Measurements from ENCODE around the gene TSPAN9. TPM values are rescaled to one million over a fixed set of nuclear protein-coding genes. Genes with fewer than 3 reads are reported as not detected.
A peak's percentile ranks its signal among the peaks of the same experiment; 100 is the strongest.

Gene TSPAN9
- total and polyA plus RNA-seq, 4 donors: 23.0 to 72.3 (median 33.9) TPM

DNA sequence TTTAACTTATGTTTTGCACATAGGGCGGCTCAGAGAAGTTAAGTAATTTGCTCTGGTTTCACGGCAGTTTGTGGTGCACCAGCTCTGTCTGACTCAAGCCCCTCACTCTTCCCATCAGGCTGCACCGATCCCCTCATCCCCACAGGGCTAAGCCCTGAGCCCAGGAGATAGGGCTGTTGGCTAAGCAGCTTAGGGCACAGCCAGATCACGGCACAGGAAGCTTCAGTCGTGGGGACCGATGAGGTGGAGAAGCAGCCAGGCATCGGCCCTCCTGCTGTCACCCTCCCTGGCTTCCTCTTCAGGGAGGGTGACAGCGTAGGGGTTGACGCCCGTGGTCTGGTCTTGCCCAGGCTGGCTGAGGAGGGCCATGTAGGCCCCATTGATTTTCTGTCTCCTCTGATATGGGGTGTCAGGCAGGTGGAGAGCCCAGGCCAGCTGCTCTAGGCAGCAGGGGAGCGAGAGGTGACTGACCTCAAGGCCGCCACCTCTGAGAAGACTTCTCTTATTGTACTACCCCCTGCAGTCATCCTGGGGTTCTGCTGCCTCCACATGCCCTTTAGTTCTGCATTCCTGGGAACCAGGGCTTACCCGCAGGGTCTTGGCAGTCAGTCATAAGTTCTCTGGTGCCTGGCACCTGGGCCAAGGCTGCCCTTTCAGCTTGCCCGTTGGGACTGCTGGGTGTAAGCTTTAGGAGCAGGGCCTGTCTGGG lies 166.4 kb downstream of the TSPAN9 start:
- TF ChIP-seq, protein P1, sequence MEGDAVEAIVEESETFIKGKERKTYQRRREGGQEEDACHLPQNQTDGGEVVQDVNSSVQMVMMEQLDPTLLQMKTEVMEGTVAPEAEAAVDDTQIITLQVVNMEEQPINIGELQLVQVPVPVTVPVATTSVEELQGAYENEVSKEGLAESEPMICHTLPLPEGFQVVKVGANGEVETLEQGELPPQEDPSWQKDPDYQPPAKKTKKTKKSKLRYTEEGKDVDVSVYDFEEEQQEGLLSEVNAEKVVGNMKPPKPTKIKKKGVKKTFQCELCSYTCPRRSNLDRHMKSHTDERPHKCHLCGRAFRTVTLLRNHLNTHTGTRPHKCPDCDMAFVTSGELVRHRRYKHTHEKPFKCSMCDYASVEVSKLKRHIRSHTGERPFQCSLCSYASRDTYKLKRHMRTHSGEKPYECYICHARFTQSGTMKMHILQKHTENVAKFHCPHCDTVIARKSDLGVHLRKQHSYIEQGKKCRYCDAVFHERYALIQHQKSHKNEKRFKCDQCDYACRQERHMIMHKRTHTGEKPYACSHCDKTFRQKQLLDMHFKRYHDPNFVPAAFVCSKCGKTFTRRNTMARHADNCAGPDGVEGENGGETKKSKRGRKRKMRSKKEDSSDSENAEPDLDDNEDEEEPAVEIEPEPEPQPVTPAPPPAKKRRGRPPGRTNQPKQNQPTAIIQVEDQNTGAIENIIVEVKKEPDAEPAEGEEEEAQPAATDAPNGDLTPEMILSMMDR (IDR thresholded peaks at IDR 0.05; ENCODE audit: control extremely low read depth, extremely low read depth): no peak
- DNase-seq: no peak
- peaks cover 0 to 4% (median 0%) of the 10 kb centered on the region in 4 donors for H3K36me3 ChIP-seq (ENCODE audit: control insufficient read depth in 4 of 4, insufficient read depth in 4 of 4, low read length in 4 of 4)
- 61 to 72% methylated on average over 14 of the region's 14 CpGs for WGBS, 2 donors
- ATAC-seq (ENCODE audit: insufficient read depth, low FRiP score): no peak
- no peaks in the 10 kb centered on the region for H3K27me3 ChIP-seq (ENCODE audit: control insufficient read depth in 3 of 3, insufficient read depth in 3 of 3, low read length in 2 of 3)
- no peak overlapping the region for H3K9ac ChIP-seq (ENCODE audit: insufficient read depth in 1 of 2, low read length in 2 of 2)
- H3K9me3 ChIP-seq (ENCODE audit: control insufficient read depth in 4 of 4, insufficient read depth in 3 of 4, low read length in 3 of 4): no peaks in the 10 kb centered on the region
- H3K4me3 ChIP-seq: no peak overlapping the region
- H3K4me1 ChIP-seq (ENCODE audit: control insufficient read depth in 5 of 5, insufficient read depth in 5 of 5, low read length in 5 of 5): peaks cover 0 to 14% (median 12%) of the 10 kb centered on the region in 5 donors
- peak overlapping the region in 1 of 2 donors; percentile 94 for H3K27ac ChIP-seq (ENCODE audit: low read depth in 1 of 2, low read length in 1 of 2)

DNA sequence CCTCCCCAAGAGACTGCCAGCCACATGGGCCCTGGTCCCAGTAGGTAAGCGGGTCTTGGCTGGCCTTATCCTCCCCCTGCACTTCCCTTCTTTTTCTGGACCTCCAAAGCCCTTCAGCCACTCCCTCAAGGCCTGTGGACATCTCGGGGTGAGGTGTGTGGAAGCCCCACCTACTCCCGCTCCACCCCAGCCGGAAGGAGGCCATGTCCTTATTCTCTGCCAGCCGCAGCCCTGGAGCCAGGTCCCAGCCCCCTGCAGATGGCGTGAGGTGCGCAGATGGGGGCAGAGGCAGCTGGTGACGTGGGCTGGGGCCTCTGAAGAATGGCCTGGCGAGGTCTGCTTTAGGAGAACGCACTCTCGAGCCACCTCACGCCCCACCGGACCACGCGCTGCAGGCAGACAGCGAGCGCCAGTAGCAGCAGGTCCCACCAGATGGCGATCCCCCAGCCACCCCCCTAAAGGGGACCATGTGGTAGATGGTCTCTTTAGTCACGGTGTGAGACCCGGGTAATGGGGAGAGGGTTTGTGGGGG lies 167.1 kb downstream of the TSPAN9 start:
- no peaks in the 10 kb centered on the region for H3K9me3 ChIP-seq (ENCODE audit: control insufficient read depth in 4 of 4, insufficient read depth in 3 of 4, low read length in 3 of 4)
- ATAC-seq (ENCODE audit: insufficient read depth, low FRiP score): no peak
- H3K4me1 ChIP-seq (ENCODE audit: control insufficient read depth in 5 of 5, insufficient read depth in 5 of 5, low read length in 5 of 5): peaks cover 4 to 18% (median 14%) of the 10 kb centered on the region in 5 donors
- H3K27me3 ChIP-seq (ENCODE audit: control insufficient read depth in 3 of 3, insufficient read depth in 3 of 3, low read length in 2 of 3): no peaks in the 10 kb centered on the region
- no peak for DNase-seq
- no peaks in the 10 kb centered on the region for H3K36me3 ChIP-seq (ENCODE audit: control insufficient read depth in 4 of 4, insufficient read depth in 4 of 4, low read length in 4 of 4)
- no peak overlapping the region for H3K4me3 ChIP-seq
- no peak overlapping the region for H3K9ac ChIP-seq (ENCODE audit: insufficient read depth in 1 of 2, low read length in 2 of 2)
- H3K27ac ChIP-seq (ENCODE audit: low read depth in 1 of 2, low read length in 1 of 2): peak overlapping the region in 1 of 2 donors; percentile 94
- WGBS, 2 donors: 93 to 97% methylated on average over 20 of the region's 20 CpGs
- TF ChIP-seq, protein P1 (IDR thresholded peaks at IDR 0.05; ENCODE audit: control extremely low read depth, extremely low read depth): no peak

GRCh38 chr12:3246253-3246652 lies 169.1 kb downstream of the TSPAN9 start:
- H3K36me3 ChIP-seq (ENCODE audit: control insufficient read depth in 4 of 4, insufficient read depth in 4 of 4, low read length in 4 of 4): no peaks in the 10 kb centered on the region
- DNase-seq (peak in 1 of 3 donors; percentile 35), ATAC-seq (ENCODE audit: insufficient read depth, low FRiP score) (no peak)
- no peaks in the 10 kb centered on the region for H3K27me3 ChIP-seq (ENCODE audit: control insufficient read depth in 3 of 3, insufficient read depth in 3 of 3, low read length in 2 of 3)
- 68 to 81% methylated on average over 4 of the region's 4 CpGs for WGBS, 2 donors
- H3K9ac ChIP-seq (ENCODE audit: insufficient read depth in 1 of 2, low read length in 2 of 2): no peak overlapping the region
- H3K4me1 ChIP-seq (ENCODE audit: control insufficient read depth in 5 of 5, insufficient read depth in 5 of 5, low read length in 5 of 5): peaks cover 5 to 26% (median 14%) of the 10 kb centered on the region in 5 donors
- peak overlapping the region in 1 of 2 donors; percentile 13 for H3K27ac ChIP-seq (ENCODE audit: low read depth in 1 of 2, low read length in 1 of 2)
- no peak overlapping the region for H3K4me3 ChIP-seq
- TF ChIP-seq, protein P1 (IDR thresholded peaks at IDR 0.05; ENCODE audit: control extremely low read depth, extremely low read depth): no peak
- no peaks in the 10 kb centered on the region for H3K9me3 ChIP-seq (ENCODE audit: control insufficient read depth in 4 of 4, insufficient read depth in 3 of 4, low read length in 3 of 4)
